Lung (tissue), 12 donors: ENCODE data around the gene ESRRB. TPM values are rescaled to one million over a fixed set of nuclear protein-coding genes. Genes with fewer than 3 reads are reported as not detected.

Experiments used
- ATAC-seq: fragments of 200-7000 bp; cut with Tn5 transposase; one replicate; pipeline ENCODE4 v1.9.1; 2020; ENCODE audit warnings: moderate number of reproducible peaks; ENCODE audit not compliant: insufficient read depth, low FRiP score
- DNase-seq, 3 donors: peaks; one replicate each; pipeline ENCODE4 v3.0.0-alpha.2; 2013 to 2017
- H3K27ac ChIP-seq, 2 donors: one replicate each; pipeline ENCODE4 v1.5.1; 2013; ENCODE audit warnings: mild to moderate bottlenecking in 2 of 2, moderate library complexity in 2 of 2, control low read depth in 1 of 2, inconsistent platforms in 1 of 2, low read depth in 1 of 2, low read length in 1 of 2
- H3K27me3 ChIP-seq, 3 donors: one replicate each; pipeline ENCODE4 v1.5.1; 2013; ENCODE audit warnings: low read length in 2 of 3; ENCODE audit not compliant: control insufficient read depth in 3 of 3, insufficient read depth in 3 of 3
- H3K36me3 ChIP-seq, 4 donors: one replicate each; pipeline ENCODE4 v1.5.1; 2013; ENCODE audit warnings: low read length in 4 of 4, mild to moderate bottlenecking in 1 of 4, moderate library complexity in 1 of 4; ENCODE audit not compliant: control insufficient read depth in 4 of 4, insufficient read depth in 4 of 4
- H3K4me1 ChIP-seq, 5 donors: one replicate each; pipeline ENCODE4 v1.5.1; 2013; ENCODE audit warnings: low read length in 5 of 5, mild to moderate bottlenecking in 2 of 5, moderate library complexity in 1 of 5; ENCODE audit not compliant: control insufficient read depth in 5 of 5, insufficient read depth in 5 of 5
- H3K4me3 ChIP-seq: one replicate; pipeline ENCODE4 v1.5.1; 2013; ENCODE audit warnings: mild to moderate bottlenecking, control low read depth, moderate library complexity
- H3K9ac ChIP-seq, 2 donors: one replicate each; pipeline ENCODE4 v1.5.1; 2013; ENCODE audit warnings: low read length in 2 of 2, control low read depth in 1 of 2; ENCODE audit not compliant: insufficient read depth in 1 of 2
- H3K9me3 ChIP-seq, 4 donors: one replicate each; pipeline ENCODE4 v1.5.1; 2013; ENCODE audit warnings: low read length in 3 of 4, mild to moderate bottlenecking in 1 of 4, moderate library complexity in 1 of 4; ENCODE audit not compliant: control insufficient read depth in 4 of 4, insufficient read depth in 3 of 4
- WGBS, 2 donors: extraction: QIAGEN DNeasy Blood & Tissue Kit; methylation state at CpG; one replicate each; pipeline ENCODE4 v1.1.7; 2013; 5-methylcytosine and 5-hydroxymethylcytosine counted together
- polyA plus RNA-seq, 2 donors: library from polyadenylated mRNA; stranded (reverse); fragments of 200-250 nt; gene quantifications; one replicate each; pipeline ENCODE4 v1.2.1, GENCODE V29; 2013
- total RNA-seq, 2 donors: library from RNA; depleted of rRNA in 1 of 2; stranded (reverse); fragments of >200 nt in 1 of 2; gene quantifications; one replicate each; pipeline ENCODE4 v1.2.1, GENCODE V29; 2014 to 2021
- TF ChIP-seq, protein P1 (sequence below): IDR thresholded peaks from 2 replicates; pipeline ENCODE4 v1.5.1; 2012; ENCODE audit warnings: mild to moderate bottlenecking; ENCODE audit errors: control extremely low read depth, extremely low read depth
- donor health status: control.
- donor health status: control.
- donor health status: Bipolar disorder and iron deficiency.
- donor health status: healthy.
- donor health status: DM: yes; HTN: yes; CAD: no.

The ESRRB gene
- total and polyA plus RNA-seq, 4 donors, result 0.02 to 0.26 (median 0.18) TPM

GRCh38 chr14:76395161-76395560, 19.2 kb downstream of the ESRRB start:
- WGBS, 2 donors, result 88 to 90% methylated on average over 8 of the region's 8 CpGs
- Histone ChIP-seq H3K27me3 (peaks cover 0 to 8% (median 3%) of the 10 kb centered on the region in 3 donors), H3K4me3 (no peak overlapping the region), H3K36me3 (no peaks in the 10 kb centered on the region), H3K4me1 (no peaks in the 10 kb centered on the region), H3K9me3 (peaks cover 0 to 2% (median 0%) of the 10 kb centered on the region in 4 donors), H3K27ac (no peak overlapping the region), H3K9ac (no peak overlapping the region)
- ATAC-seq, result no peak
- TF ChIP-seq, protein P1, sequence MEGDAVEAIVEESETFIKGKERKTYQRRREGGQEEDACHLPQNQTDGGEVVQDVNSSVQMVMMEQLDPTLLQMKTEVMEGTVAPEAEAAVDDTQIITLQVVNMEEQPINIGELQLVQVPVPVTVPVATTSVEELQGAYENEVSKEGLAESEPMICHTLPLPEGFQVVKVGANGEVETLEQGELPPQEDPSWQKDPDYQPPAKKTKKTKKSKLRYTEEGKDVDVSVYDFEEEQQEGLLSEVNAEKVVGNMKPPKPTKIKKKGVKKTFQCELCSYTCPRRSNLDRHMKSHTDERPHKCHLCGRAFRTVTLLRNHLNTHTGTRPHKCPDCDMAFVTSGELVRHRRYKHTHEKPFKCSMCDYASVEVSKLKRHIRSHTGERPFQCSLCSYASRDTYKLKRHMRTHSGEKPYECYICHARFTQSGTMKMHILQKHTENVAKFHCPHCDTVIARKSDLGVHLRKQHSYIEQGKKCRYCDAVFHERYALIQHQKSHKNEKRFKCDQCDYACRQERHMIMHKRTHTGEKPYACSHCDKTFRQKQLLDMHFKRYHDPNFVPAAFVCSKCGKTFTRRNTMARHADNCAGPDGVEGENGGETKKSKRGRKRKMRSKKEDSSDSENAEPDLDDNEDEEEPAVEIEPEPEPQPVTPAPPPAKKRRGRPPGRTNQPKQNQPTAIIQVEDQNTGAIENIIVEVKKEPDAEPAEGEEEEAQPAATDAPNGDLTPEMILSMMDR, result no peak
- no peak for DNase-seq

DNA sequence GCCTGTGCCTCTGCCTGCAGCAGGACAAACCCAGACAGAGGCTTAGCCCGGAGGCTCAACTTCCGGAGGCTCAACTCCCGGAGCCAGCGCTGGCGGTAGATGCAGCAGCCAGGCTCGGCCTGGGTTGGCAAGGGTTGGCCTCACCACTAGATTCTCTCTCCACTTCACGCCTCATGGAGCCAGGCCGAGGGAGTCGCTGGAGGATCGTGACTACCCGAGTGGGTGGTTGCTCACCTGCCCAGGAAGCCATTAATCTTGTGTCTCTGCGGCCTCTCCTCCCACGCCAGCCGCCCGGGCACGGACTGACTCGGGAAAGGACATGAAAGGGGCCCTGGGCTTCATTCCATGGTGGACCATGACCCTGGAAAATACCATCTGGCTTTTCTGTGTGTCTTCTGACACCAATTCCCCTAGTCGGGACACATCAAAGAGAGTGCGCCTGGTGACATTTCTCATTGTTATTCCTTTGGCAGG, 20.8 kb downstream of the ESRRB start:
- H3K9ac ChIP-seq, result no peak overlapping the region
- 67 to 74% methylated on average over 19 of the region's 19 CpGs for WGBS, 2 donors
- H3K9me3 ChIP-seq, result no peaks in the 10 kb centered on the region
- TF ChIP-seq, protein P1, result no peak
- no peak for DNase-seq
- H3K36me3 ChIP-seq, result no peaks in the 10 kb centered on the region
- ATAC-seq, result no peak
- H3K27me3 ChIP-seq, result peaks cover under 1 to 8% (median 3%) of the 10 kb centered on the region in 3 donors
- no peaks in the 10 kb centered on the region for H3K4me1 ChIP-seq
- H3K4me3 ChIP-seq, result no peak overlapping the region
- no peak overlapping the region for H3K27ac ChIP-seq

DNA sequence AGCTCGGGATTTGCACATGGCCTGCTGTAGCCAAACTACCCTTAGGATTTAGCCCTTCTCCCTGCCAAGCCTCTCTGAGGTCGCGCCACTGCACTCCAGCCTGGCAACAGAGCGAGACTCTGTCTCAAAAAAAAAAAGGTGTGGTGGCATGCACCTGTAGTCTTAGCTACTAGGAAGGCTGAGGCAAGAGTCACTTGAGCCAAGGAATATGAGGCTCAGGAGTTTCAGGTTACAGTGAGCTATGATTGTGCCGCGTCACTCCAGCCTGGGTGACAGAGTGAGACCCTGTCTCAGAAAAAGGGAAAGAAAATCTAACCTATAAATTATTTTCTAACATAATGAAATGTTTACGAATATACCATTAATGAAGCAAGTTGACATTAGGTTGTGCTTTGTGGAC, 29.7 kb downstream of the ESRRB start:
- Histone ChIP-seq H3K27ac (no peak overlapping the region), H3K4me1 (no peaks in the 10 kb centered on the region), H3K9me3 (peaks cover 0 to 2% (median 0%) of the 10 kb centered on the region in 4 donors), H3K4me3 (no peak overlapping the region), H3K27me3 (peaks cover 3 to 6% (median 3%) of the 10 kb centered on the region in 3 donors), H3K9ac (no peak overlapping the region), H3K36me3 (no peaks in the 10 kb centered on the region)
- 81 to 91% methylated on average over 7 of the region's 7 CpGs for WGBS, 2 donors
- DNase-seq, result peak in 1 of 3 donors; percentile 19
- TF ChIP-seq, protein P1, result no peak
- ATAC-seq, result no peak
